Keratinocyte (primary cell): ENCODE measurements around the gene SLC7A5.
"Not testable (repeated sequence)": the region's sequence is repeated elsewhere in the genome, so short reads cannot be mapped to it uniquely, and the experiment has no call there.

Experiments used
- CTCF ChIP-seq, 3 experiments: IDR thresholded peaks in 1 of 3; conservative IDR thresholded peaks in 1 of 3; optimal IDR thresholded peaks in 1 of 3; 2 replicates in 2 of 3; 3 replicates in 1 of 3; pipeline versions ENCODE3 to v1.5.1; 2011; ENCODE audit warnings: low read length in 3 of 3, mild to moderate bottlenecking in 3 of 3, moderate library complexity in 2 of 3, control low read depth in 1 of 3, inconsistent platforms in 1 of 3; ENCODE audit not compliant: insufficient read depth in 2 of 3; ENCODE audit errors: extremely low read depth in 1 of 3
- EZH2 ChIP-seq: IDR thresholded peaks from one replicate; pipeline ENCODE4 v1.6.1; 2012; ENCODE audit warnings: inconsistent platforms, mild to moderate bottlenecking, low read length, moderate library complexity

- not testable (repeated sequence) for TF ChIP-seq CTCF (optimal IDR thresholded peaks at IDR 0.05 in 1 of 3, IDR thresholded peaks at IDR 0.05 in 1 of 3, conservative IDR thresholded peaks at IDR 0.05 in 1 of 3; ENCODE audit: extremely low read depth in 1 of 3, insufficient read depth in 2 of 3, low read length in 3 of 3); EZH2
These were observed 865 bp downstream of the SLC7A5 start for GRCh38 chr16:87868254-87869029.
